GM19023 (cell line): ENCODE results near the gene IGFBPL1.
A peak's percentile ranks its signal among the peaks of the same experiment; 100 is the strongest.
"Not testable (repeated sequence)": the region's sequence is repeated elsewhere in the genome, so short reads cannot be mapped to it uniquely, and the experiment has no call there.

ENCODE experiments used
- ATAC-seq: cut with Tn5 transposase; IDR thresholded peaks from one replicate; pipeline ENCODE4 v1.9.1; 2021; ENCODE audit warnings: mild to moderate bottlenecking, moderate library complexity; ENCODE audit not compliant: unreplicated experiment

Gene IGFBPL1

DNA sequence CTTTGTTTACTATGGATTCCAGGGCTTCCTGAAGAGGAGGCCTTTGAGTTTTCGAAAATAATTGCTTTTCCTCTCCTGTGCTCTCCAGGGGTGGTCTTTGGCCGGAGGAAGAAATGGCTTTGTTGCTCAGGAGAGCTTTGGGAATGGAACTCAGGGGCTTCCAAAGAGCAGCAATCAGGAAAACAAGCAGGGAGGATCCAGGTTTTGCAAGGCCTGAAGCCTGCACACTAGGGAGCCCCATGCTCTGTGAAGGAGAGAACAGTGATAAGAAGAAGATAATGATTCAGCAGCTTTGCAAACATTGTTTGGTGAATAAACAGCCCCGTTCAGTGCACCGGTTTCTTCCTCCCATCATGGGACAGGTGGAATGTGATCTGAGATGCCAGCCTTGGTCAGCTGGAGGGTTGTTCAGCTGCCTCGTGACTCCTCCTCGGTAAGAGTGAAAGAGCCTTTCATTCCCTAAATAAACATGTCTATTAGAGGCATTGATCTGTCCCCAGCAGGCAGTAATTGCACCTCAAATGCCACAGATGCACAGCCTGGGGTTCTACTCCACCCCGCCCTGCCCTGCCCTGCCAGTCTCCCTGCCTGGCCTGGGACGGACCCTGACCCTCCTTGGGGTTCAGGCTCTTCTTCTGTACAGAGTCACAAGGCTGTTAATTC is 43.3 kb downstream of the IGFBPL1 start:
- ATAC-seq: no peak

DNA sequence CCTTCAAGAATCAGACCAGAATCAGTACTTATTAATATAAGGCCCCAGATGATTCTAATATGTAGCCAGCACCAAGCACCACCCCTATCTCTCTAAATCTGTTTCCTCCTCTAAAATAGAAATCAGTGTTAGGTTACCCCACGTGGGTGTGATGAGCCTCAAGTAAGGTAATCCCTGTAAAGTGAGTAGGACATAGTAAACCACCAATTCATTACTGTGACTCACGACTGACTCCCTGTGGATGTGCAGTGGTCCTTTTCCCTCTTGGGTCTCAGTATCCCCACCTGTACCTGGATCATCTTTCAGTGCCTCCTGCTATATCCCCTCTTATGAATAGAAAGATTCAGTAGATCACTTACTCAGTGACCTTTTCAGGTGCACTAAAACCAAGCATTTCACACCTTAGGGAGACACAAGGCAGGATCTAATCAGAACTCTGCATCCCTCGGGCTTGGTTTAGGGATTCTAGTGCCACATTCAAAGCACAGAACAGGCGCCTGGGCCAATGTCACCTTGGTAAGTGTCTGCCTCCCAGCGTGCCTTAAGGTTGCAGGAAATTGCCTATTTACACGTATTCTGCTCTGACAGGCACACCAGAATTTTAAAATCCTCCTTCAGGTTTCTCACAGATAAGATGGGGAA is 43.9 kb downstream of the IGFBPL1 start:
- no peak for ATAC-seq

DNA sequence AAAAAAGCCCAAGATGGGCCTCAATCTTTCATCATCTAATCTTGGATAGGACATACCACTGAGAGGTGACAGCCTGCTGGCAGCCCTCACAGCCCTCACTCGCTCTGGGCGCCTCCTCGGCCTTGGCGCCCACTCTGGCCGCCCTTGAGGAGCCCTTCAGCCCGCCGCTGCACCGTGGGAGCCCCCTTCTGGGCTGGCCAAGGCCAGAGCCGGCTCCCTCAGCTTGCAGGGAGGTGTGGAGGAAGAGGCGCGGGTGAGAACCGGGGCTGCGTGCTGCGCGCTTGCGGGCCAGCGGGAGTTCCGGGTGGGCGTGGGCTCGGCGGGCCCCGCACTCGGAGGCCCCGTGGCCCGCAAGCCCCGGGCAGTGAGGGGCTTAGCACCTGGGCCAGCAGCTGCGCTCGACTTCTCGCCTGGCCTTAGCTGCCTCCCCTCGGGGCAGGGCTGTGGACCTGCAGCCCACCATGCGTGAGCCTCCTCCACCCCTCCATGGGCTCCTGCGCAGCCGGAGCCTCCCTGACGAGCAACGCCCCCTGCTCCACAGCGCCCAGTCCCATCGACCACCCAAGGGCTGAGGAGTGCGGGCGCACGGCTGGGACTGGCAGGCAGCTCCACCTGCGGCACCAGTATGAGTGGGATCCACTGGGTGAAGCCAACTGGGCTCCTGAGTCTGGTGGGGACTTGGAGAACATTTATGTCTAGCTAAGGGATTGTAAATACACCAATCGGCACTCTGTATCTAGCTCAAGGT is 46.7 kb downstream of the IGFBPL1 start:
- not testable (repeated sequence) for ATAC-seq

DNA sequence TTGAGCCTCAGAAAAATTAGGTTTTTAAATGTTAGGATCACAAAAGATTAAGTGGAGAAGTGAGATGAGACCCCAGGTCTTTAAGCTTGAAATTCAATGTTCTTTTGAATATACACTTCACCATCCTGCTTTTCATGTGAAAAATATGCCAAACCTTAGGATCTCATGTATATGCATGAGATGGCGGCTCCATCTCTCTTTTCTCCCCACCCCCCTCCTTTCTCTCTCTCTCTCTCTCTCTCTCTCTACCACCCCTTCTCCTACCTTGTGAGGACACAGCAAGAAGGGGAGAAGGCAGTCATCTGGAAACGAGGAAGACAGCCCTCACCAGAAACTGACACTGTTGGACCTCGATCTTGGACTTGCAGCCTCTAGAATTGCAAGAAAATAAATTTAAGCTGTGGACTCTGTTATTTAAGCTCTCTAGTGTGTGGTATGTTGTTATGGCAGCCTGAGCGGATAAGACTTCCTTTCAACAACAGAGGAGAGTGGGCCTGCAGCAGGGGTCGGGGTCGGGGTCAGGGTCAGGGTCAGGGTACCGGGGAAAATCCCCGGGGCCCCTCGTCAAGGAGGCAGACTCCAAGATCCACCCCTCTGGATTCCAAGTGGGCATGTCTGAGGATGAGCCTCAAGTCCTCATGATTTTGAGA is 48.1 kb downstream of the IGFBPL1 start:
- no peak for ATAC-seq

DNA sequence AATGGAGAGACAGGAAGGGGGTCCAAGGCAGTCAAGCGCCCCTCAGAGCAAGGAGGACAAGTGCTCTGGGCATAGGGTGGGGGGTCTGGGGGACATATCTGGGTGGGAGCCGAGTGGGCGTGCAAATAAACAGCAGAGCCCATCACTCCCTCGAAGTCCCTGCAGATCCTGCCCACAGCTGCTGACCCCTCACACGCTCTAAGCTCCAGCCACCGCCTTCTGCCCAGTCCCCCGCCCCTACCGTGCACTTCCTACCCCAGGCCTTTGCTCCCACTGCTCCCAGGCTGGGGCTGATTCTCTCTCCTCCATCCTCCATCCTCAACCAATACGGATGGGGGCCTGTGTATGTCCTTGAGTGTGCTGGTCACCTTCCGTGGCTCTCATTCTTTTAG is 48.7 kb downstream of the IGFBPL1 start:
- ATAC-seq: no peak

DNA sequence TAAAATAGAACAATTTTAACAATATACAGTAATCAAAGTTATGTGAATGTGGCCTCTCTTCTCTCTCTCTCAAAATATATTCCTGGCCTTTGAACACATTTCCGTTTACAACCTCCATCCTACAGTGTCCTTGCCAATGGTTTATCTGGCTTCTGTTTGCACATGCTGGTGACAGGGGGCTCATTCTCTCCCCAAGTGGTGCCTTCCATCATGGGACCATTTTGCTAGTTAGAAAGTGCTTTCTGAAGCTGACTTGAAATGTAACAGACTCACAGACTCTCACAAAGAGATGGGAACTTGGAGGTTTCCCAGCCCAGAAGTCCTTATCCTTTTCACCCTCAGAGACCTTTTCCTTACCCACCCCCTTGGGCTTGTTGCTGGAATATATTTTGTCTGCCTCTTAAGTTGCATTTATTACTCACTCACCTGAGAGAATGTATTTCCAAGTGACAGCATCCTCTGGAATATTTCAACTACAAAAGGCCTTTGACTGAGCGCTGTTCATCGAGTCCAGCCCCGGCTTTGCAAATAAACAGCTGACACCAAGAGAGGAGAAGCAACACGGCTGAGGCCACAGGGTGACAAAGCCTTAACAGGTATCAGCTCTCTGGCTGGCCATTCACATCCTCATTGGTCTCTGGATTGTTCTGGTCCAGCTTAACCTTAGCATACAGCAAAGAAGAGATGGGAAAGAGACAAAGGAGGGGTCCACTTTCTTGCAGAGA is 49.2 kb downstream of the IGFBPL1 start:
- no peak for ATAC-seq

DNA sequence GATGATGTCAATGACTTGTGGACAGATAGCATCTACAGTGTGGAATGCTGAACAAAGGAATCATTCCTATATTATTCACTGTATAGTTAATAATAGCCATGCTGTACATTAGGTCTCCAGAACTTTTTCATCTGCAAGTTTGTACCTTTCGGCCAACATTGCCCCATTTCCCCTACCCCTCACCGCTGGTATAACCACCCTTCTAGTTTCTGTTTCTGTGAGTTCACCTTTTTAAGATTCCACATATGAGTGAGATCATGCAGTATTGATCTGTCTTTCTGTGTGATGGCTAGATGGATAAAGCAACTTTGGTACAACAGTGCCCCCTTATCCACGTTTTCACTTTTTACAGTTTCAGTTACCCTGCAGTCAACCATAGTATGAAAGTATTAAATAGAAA is 50.6 kb downstream of the IGFBPL1 start:
- ATAC-seq: no peak

DNA sequence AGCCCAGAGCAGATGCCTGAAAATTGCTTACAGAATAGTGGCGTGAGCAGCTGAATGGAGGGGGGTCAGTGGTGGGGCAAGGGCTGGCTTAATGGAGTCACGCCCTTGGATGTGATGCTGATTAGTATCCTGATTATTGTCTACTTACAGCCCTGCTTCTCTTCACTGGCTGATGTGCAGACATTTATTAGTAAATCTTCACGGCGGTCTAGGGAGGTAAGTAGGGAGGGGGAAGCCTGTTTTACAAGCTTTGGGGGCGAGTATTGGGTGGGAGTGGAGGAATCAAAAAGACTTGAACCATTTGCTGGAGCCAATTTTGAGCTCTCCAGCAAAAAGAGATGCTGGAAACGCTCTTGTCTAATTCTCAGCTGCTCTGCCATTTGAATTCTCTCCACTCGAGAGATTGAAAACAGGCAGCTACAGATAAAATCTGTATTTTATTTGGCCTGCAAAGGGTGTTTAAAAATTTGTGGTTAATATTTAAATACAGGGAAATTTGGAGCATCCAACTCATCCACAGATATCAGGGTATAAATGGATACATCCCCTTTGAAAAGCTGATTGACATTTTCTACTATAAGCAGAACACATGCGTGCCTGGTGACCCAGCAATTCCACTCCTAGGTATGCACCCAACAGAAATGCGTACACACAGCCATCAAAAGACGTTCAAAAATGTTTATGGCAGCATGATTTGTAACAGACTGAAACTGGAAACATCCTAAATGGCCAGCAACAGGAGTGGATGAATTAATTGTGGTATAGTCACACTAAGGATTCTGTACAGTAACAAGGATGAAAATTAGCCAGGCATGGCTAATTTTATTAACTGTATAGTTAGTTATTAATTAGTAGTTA is 51.3 kb downstream of the IGFBPL1 start:
- no peak for ATAC-seq

DNA sequence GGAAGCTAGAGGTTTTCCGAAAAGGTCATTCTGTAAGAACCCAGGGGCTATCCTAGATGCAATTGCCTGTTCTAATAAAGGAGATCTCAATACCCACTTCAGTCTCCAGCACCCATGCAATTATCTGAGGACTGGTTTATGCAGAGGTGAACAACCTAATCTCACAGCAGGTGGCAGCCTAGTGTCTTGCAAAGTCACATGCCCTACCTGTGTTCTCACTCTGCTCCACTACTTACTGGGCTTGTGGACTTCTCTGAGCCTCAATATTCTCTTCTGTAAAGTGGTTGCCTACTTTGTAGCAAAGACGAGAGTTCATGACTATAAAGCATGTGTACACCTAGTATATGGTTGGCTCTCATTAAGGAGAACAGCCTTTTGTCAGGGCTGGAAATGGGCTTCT is 52.8 kb downstream of the IGFBPL1 start:
- ATAC-seq: peak; percentile 76

DNA sequence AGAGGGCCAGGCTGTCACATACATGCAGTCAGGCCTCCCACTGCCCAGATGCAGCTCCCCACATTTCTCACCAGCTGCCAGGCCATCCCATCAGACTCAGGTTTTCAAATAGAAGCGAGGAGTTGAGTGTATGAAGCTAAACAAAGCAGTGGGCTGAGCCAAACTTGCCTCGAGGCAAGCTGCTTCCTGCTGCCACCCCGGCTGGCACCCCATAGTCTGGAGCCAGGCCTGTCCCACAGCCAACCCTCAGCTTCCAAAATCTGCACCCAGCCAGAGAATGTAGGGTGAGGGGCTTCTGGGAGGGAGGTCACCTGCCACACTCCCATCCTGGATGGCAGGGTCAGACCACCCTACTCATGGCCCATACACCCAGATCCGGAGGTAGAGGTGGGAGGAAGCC is 54.1 kb downstream of the IGFBPL1 start:
- ATAC-seq: no peak

DNA sequence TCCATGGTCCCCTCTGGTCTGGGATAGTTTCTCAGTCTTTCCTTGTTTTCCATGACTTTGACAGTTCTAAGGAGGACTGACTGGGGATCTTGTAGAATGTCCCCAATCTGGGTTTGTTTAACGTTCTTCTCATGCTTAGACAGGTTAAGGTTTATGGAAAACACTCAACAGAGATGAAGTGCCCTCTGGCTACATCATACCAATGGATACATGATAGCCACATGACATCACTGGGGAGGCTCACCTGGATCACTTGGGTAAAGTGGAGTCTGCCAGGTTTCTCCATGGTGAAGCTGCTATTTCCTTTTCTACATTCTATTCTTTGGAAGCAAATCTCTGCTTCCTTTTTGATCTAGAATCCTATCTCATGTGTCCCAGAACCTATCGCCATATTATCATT is 55.5 kb downstream of the IGFBPL1 start:
- ATAC-seq: no peak

DNA sequence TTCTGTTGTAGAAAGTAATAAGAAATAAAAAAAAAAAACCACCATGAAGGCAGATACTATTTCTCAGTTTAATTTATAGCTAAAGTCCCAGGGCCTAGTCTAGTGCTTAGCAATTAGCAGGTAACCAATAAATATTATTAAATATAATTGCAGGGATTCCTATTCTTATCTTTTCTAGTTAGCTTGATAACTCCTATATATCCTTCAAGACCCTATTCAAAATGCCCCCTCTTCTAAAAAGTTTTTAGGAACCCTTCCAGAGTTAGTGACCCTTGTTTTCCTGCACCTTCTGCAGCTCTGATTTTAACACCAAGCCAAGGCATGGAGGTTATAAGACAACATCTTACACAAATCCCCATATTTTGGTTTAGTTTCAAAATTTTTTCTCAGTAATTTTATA is 56.4 kb downstream of the IGFBPL1 start:
- no peak for ATAC-seq

DNA sequence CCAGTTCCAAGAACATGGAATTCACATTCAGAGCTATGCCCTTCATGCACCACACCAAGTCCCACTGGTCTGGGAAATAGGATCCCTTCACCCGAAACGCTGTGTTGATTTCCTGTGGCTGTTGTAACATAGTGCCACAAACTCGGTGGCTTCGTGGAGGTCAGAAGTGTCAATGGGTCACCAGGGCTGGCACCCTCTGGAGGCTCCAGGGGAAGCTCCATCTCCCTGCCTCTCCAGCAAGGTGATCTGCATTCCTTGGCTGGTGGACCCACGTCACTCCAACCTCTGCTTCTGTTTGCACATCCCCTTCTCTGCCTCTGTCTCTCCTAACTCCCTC is 60.7 kb downstream of the IGFBPL1 start:
- ATAC-seq: no peak

DNA sequence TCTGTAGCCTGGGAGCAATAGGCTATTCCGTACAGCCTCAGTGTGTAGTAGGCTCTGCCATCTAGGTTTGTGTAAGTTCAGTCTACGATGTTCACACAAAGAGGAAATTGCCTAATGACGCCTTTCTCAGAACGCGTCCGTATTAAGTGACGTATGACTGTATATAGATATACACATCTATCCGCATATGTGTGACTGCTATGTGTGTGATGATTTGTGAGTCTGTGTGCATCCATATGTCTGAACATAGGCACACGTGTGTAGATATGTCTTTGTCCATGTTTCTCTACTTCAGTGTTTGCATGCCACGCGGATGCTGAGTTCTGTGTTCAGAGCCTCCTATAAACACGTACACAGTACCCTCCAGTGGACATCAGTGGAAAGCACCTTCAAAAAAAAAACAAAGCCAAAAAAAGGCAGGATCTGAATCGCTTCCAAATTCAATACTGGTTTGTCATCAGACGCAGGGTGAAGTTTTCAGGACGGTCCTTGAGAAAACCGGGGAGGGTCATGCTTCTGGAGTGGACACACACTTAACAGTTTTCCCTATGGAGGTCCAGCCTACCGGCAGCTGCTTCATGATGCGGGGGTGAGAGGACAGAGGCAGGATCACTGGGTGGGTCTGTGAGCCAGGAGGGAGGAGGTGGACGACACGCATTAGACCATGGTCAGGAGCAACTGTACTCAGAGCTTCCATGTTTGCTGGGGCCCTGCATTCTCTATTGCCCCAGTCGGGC is 61.2 kb downstream of the IGFBPL1 start:
- ATAC-seq: no peak

DNA sequence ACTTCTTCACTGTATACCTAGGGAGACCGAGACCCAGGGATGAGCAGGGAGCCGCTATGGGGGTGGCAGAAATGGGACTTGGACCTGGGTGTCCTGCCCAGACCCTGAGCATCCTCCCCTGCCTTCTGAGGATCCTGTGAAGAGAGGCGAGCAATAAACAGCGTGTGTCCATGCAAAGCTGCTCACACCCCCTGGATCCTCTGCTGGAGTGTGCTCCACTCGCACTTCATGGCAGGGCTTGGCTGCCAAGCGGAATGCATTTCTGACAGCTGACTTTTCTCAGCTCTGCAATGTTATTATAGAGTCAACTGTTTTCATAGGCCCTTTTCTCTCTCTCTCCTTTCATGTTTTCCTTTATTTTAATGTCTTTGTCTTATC is 62.8 kb downstream of the IGFBPL1 start:
- ATAC-seq: no peak

DNA sequence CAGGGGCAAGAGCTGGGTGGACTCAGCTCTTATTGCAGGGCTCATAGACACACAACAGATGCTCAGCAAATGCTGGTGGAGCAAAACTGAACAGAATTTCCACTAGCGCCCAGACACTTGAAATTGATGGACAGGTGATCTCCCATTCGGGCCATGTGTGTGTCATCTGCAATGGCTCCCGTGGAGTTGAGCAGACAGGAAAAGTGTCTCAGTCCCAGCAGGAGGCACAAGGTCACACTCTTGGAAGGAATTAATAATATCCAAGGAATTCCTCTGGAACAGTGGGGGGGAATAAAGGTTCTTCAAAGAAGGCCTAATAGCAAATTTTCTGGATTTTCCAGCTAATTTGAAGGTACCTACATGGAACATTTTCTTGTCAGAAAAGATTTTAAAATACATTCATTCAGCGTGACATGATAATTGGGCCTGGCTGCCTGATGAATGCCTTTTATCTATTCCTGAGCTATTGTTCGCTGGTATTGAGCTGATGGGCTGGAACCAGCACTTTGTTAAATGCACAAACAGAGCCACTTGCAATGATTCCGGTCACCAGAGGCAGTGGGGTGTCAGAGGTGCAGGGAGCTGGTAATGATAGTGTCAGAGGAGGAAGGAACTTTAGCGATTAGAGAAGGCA is 63.3 kb downstream of the IGFBPL1 start:
- no peak for ATAC-seq

DNA sequence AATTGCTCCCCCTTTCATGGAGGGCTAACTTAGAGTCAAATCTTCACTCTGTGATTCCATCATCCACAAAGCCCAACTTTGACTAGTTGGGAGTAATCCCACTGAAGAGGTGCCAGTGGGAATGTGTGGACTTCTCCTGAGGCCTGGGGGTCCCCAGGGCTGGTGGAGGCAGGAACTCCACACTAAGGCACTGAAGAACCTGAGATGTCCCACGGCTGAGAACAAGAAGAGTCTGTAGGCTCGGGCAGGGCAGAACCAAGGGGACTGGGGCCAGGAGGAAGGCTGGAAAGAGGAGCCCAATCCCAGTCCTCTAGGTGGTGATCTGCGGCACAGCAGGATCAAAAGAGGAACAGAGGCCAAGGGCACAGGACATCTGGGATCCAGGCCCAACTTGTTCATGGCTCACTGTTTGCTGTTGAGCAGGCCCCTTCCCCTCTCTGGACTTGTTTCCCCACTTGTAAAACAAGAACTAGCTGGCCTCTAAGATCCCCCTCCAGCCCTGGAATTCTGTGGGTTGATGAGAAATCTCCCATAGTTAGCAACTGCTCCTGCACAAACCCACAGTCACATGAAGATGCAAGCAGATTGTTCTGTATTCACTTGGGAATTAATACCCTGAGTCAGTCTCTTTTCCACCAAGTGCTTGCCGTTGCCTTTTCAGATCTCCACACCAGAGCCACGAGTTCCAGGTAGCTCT is 64.4 kb downstream of the IGFBPL1 start:
- no peak for ATAC-seq

DNA sequence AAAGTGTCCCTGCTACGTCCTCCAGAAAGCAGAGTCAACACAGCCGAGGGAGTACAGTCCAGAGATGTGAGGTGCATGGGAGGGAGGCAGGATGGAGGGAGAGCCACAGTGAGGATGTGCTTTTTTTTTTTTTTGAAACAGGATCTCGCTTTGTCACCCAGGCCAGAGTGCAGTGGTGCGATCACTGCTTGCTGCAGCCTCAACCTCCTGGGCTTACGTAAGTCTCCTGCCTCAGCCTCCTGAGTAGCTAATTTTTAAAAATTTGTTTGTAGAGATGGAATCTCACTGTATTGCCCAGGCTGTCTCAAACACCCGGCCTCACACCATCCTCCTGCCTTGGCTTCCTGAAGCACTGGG is 65.0 kb downstream of the IGFBPL1 start:
- no peak for ATAC-seq
